Measurements from ENCODE around the gene CYTH4.

DNA sequence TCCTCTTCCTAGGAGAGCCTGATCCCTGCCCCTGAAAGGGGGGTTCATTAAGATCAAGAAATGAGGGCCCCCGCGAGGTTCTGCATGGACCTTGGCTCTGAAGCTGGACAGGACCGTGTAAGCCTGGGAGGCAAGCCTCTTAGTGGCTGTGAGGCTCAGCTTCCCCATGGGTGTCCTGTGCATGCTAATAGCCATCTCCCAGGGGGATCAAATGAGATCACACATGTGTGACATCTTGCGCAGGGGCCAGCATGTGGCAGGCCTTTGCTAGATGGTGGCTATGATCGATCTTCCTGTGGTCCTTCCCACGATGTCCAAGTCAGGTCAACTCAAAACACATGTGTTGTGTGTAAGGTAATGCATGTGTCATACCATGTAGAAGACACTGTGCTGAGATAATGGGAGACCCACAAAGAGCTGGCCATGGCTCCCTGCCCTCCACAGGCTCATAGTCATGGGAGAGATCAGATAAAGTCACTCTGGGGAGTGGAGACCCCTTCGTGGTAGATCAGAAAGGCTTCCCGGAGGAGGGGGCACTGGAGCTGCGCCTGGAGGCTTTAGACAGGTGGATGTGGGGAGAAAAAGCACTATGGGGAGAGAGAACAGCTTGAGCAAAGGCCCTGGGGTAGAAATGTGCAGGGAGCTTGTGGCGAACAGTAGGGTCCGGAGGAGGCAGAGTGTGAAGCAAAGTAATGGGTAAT lies 41.9 kb upstream of the CYTH4 start:
- TF ChIP-seq CTCF (IDR thresholded peaks at IDR 0.05), result no peak
- no peak for TF ChIP-seq POLR2A (IDR thresholded peaks at IDR 0.05)

Data from lower leg skin (tissue), 3 donors.